HG02642 (cell line): Measurements from ENCODE around the gene PDGFRA.

Source experiments
- ATAC-seq: cut with Tn5 transposase; IDR thresholded peaks from one replicate; pipeline ENCODE4 v1.9.1; 2021; ENCODE audit warnings: mild to moderate bottlenecking; ENCODE audit not compliant: unreplicated experiment, poor library complexity

The PDGFRA gene

GRCh38 chr4:54254116-54254914 lies 25.2 kb downstream of the PDGFRA start:
- ATAC-seq, result no peak

- ATAC-seq, result no peak
These were observed 25.8 kb downstream of the PDGFRA start for GRCh38 chr4:54254915-54255246.

- ATAC-seq, result no peak
These were observed 26.8 kb downstream of the PDGFRA start for GRCh38 chr4:54255881-54256280.

GRCh38 chr4:54256491-54257486 lies 27.7 kb downstream of the PDGFRA start:
- no peak for ATAC-seq

GRCh38 chr4:54265366-54265765 lies 36.3 kb downstream of the PDGFRA start:
- no peak for ATAC-seq

- no peak for ATAC-seq
These were observed 39.1 kb downstream of the PDGFRA start for GRCh38 chr4:54268151-54268550.

- no peak for ATAC-seq
These were observed 42.4 kb downstream of the PDGFRA start for GRCh38 chr4:54271464-54271863.

- ATAC-seq, result no peak
These were observed 43.0 kb downstream of the PDGFRA start for GRCh38 chr4:54272051-54272450.

GRCh38 chr4:54274264-54274663 lies 45.2 kb downstream of the PDGFRA start:
- no peak for ATAC-seq

GRCh38 chr4:54274795-54275665 lies 45.9 kb downstream of the PDGFRA start:
- ATAC-seq, result no peak

- ATAC-seq, result no peak
These were observed 47.7 kb downstream of the PDGFRA start for GRCh38 chr4:54276641-54277430.

GRCh38 chr4:54277691-54278090 lies 48.6 kb downstream of the PDGFRA start:
- no peak for ATAC-seq

- no peak for ATAC-seq
These were observed 49.1 kb downstream of the PDGFRA start for GRCh38 chr4:54278216-54278615.

- no peak for ATAC-seq
These were observed 52.1 kb downstream of the PDGFRA start for GRCh38 chr4:54281054-54281766.

- no peak for ATAC-seq
These were observed 53.7 kb downstream of the PDGFRA start for GRCh38 chr4:54282837-54283236.

GRCh38 chr4:54289316-54289715 lies 60.2 kb downstream of the PDGFRA start:
- ATAC-seq, result no peak

GRCh38 chr4:54290980-54291379 lies 61.9 kb downstream of the PDGFRA start:
- ATAC-seq, result no peak

- no peak for ATAC-seq
These were observed 67.6 kb downstream of the PDGFRA start for GRCh38 chr4:54296548-54297203.
